GM19328 (cell line): ENCODE data around the gene SIK3.

Source experiments
- ATAC-seq: cut with Tn5 transposase; IDR thresholded peaks from one replicate; pipeline ENCODE4 v1.9.1; 2021; ENCODE audit warnings: mild to moderate bottlenecking, moderate library complexity; ENCODE audit not compliant: unreplicated experiment

The SIK3 gene

DNA sequence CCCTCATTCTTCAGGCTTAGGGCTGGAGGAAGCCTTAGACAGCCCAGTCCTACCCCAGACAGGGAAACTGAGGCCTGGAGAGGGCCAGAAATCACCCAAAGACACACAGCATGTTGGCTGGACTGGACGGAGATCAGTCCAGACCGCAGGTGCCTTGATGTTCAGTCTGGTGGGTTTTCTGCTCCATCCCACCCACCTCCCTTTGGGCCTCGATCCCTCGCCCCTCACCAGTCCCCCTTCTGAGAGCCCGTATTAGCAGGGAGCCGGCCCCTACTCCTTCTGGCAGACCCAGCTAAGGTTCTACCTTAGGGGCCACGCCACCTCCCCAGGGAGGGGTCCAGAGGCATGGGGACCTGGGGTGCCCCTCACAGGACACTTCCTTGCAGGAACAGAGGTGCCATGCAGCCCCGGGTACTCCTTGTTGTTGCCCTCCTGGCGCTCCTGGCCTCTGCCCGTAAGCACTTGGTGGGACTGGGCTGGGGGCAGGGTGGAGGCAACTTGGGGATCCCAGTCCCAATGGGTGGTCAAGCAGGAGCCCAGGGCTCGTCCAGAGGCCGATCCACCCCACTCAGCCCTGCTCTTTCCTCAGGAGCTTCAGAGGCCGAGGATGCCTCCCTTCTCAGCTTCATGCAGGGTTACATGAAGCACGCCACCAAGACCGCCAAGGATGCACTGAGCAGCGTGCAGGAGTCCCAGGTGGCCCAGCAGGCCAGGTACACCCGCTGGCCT is 267.9 kb downstream of the SIK3 start:
- no peak for ATAC-seq

DNA sequence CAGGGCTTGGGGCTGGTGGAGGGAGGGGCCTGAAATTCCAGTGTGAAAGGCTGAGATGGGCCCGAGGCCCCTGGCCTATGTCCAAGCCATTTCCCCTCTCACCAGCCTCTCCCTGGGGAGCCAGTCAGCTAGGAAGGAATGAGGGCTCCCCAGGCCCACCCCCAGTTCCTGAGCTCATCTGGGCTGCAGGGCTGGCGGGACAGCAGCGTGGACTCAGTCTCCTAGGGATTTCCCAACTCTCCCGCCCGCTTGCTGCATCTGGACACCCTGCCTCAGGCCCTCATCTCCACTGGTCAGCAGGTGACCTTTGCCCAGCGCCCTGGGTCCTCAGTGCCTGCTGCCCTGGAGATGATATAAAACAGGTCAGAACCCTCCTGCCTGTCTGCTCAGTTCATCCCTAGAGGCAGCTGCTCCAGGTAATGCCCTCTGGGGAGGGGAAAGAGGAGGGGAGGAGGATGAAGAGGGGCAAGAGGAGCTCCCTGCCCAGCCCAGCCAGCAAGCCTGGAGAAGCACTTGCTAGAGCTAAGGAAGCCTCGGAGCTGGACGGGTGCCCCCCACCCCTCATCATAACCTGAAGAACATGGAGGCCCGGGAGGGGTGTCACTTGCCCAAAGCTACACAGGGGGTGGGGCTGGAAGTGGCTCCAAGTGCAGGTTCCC is 268.6 kb downstream of the SIK3 start, which contains the start of gene APOC3:
APOC3 (plus strand) TSS at position 383 of the 659 bp plus-strand sequence. CDS start 676 bp downstream, outside the sequence.
- no peak for ATAC-seq

DNA sequence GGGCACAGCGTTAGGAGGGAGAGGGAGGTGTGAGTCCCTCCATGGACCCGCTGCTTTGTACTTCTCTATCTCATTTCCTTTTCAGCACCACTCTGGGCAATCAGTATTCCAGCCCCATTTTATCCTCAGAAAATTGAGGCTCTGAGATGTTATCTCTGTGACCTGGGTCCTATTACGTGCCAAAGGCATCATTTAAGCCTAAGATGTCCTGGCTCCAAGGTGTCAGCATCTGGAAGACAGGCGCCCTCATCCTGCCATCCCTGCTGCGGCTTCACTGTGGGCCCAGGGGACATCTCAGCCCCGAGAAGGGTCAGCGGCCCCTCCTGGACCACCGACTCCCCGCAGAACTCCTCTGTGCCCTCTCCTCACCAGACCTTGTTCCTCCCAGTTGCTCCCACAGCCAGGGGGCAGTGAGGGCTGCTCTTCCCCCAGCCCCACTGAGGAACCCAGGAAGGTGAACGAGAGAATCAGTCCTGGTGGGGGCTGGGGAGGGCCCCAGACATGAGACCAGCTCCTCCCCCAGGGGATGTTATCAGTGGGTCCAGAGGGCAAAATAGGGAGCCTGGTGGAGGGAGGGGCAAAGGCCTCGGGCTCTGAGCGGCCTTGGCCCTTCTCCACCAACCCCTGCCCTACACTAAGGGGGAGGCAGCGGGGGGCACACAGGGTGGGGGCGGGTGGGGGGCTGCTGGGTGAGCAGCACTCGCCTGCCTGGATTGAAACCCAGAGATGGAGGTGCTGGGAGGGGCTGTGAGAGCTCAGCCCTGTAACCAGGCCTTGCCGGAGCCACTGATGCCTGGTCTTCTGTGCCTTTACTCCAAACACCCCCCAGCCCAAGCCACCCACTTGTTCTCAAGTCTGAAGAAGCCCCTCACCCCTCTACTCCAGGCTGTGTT is 269.4 kb downstream of the SIK3 start:
- ATAC-seq = no peak

DNA sequence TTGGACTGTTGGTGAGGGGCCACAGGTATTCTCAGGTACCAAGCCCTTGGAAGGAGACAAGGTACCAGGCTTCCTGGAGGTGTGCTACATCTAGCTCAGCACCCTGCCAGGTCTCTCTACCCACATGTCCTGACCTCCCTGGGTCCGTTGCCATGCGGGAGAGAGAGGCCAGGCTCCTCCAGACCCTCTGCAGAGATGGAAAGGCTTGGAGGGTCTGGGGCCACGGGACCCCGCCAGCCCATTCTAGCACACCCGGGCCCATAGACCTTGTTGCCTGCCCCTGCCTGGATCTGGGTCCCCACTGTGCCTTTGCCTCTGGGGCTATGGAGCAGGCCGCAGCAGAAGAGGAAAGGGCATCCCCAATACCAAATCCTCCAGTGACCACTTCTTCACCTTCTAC is 270.8 kb downstream of the SIK3 start:
- no peak for ATAC-seq

DNA sequence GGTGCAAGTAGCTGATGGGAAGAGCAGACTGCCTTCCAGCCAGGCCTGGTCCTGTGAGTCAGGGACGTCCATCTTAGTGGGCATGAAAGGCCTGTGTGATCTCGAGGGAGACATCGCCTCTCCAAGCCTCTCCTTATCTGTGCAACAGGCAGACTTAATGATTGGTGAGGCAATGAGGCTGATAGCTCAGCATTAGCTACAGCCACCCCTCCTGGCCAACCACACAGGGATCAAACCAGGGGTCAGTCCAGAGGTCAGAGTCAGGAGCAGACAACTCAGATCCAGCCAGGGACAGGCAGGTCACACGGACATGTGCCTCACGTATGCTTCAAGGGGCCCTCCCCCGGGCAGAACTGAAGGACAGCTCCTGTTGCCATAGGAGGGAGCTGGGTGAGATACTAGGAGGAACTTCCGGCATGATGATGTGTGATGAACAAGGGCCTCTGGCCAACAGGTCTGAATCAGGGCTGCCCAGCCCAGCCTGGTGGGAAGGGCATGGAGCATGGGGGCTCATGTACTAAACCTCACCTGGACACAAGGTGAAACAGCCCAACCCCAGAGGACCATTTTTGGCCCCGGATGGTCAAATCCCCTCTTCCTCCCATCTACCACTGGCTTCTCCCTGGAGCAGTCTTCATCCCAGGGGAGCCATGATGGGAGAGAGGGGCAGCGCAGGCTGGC is 271.3 kb downstream of the SIK3 start:
- no peak for ATAC-seq

DNA sequence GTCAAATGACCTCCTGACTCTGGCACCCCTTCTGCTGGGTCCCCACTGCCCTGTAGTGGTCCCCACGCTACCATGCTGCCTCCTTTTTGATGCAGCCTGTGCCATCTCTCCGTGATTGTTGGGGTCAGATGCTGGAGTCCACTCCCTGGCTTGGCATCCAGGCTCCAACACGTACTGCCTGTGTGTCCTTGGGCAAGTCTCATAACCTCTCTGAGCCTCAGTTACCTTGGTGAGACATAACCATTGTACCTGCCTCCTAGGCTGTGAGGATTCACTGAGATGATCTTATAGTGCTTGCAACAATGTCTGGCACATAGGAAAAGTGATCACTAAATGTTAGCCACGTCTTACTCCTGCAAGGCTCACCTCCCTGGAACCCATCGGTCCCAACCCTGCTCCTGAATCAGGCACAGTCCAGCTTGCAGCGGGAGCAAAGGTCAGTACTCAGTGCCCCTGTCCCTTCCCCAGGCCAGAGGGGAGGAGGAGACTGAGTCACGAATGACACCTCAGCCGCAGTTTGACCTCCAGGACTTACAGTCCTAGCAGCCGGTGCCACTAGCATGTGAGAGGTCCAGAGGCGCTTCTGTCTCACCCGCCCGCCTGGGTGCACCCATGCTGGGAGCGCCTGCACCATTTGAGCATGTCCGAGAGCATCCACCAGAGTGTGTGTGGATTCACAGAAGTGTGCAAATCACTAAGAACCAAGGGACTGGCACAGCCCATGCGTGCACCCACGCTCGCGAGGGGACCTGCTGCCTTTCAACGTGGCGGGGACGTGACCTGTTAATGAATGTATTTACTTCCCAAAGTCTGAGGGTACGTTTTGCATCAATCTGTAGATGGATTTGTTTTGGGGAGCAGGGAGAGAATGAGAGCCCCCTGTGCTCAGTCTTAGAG is 272.1 kb downstream of the SIK3 start:
- ATAC-seq = no peak

DNA sequence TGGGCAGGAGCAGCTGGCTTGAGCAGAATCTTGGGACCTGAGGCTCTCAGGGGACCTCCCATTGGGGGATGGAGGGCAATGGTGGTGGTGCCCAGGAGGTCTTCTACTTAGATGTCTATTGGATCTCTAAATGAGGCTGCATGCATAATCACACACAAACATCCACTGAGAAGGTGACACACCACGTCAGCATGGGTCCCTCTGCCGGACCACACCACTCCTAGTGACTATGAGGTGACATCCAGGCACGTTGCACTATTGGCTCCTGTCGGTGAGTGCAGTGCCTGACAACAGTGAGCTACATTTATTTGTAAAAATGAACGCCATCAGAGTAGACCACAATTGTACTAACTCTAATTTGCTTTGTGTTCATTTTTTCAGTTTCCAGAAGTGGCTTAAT is 272.8 kb downstream of the SIK3 start:
- ATAC-seq = no peak

DNA sequence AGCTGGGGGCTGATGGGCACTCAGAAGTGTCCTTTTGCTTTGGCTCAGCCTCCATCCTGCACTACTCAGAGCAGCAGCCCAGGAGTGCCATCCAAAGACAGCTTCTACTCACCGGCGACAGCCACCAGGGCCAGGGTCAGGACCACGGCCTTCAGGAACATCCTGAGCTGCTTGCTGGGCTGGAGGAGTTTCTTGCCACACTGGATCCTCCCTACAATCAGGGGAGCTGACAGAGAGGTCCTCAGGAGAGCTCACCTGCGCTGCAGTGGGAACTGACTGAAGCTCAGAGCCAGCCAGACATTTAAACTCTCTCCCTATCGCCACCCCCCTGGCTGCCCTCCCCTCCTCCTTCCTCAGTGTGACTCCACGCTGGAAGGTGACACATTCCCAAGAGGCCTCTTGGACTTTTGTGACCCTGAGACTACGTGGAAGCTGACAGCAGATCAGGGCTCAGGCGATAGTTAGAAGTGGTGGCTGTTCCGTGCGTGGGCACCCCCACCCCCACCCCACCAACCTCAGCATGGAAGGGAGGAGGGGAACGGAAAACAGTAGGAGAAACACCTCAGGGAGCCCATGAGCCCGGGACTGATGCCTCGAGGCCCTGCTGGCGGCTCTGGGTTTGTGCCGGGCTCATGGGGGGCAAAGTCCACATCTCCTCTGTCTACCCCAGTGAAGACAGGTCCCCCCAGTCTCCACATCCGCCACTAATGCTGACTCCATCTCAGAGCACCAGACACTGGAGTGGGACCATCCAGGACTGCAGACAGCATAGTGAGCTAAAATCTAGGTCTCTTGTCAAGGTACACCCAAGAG is 275.0 kb downstream of the SIK3 start, which contains the start of gene APOA4:
APOA4 (minus strand) TSS at position 274 of the 813 bp plus-strand sequence; CDS start at position 161, 113 bp downstream.
- ATAC-seq = no peak

DNA sequence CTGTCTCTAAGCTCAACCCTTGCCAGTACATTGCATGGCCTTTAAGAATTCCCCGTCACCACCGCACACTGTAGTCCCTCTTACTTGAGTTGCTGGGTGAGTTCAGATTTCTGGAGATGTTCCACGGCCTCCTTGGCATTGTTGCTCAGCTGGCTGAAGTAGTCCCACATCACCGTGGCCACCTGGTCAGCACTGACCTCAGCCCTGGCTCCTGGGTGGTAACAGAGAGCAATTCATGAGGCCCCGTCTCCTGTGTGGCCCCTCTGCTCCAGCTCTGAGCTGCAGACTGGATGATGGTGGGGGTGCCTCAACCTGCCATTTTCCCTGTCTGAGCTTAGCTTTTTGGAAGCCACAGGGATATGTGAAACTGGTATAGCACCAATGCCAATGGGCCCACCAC is 275.7 kb downstream of the SIK3 start:
- no peak for ATAC-seq

DNA sequence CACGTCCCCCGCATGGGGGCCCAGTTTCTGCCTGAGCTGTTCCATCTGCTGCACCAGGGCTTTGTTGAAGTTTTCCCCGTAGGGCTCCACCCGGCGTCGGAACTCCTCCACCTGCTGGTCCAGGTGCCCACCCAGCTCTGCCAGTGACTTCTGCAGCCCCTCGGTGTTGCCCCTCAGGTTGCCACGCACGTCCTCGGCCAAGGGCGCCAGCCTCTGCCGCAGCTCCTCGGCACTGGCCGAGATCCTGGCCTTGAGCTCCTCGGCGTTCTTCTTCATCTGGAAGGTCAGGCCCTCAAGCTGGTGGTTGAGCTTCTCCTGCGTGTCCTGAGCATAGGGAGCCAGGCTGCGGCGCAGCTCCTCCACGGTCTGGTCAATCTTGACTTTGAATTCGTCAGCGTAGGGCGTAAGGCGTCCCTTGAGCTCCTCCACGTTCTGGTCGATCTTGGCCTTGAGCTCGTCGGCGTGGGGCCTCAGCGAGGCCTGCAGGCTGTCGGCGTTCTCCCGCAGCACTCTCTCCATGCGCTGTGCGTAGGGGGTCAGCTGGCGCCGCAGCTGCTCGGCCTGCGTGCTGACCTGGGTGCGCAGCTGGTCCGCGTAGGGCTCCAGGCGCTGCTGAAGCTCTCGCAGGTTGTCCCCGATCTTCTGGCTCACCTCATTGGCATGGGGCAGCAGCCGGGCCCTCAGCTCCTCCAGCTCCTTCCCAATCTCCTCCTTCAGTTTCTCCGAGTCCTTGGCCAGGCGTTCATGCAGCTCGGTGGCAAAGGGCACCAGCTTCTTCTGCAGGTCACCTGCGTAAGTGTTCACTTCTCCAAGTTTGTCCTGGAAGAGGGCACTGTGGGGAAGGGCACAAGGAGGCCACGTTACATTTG is 276.9 kb downstream of the SIK3 start:
- ATAC-seq = no peak

DNA sequence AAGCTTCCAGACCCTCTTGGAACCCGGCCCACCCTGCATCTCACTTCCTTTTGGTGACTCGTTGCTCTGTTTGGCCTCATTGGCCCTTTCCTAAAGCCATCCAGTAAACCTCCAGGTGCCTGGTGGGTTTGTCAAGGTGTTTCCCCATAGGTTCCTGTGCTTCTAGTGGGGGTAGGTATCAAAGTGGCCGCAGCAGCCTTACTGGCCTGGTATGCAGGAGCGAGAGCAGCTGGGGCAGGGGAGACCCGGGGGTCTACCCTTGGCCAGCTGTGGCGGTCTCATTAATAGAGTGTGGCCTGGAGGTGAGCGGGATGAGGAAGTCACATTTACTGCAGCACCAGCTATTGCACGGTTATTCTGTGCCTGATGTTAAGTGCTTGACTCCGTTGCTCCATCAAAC is 279.2 kb downstream of the SIK3 start:
- ATAC-seq = no peak

DNA sequence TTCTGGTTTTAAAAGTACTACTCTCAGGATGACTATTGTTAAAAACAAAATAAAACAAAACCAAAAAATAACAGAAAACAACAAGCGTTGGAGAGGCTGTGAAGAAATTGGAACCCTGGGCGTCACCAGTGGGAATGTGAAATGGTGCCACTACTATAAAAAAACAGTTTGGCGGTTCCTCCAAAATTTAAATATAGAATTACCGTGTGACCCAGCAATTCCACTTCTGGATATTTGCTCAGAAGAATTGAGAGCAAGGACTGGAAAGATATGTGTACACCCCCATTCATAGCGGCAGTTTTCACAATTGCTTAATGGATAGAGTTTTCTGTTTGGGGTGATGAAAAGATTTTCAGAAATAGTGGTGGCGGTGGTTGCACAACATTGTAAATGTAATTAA is 283.7 kb downstream of the SIK3 start:
- ATAC-seq = no peak

DNA sequence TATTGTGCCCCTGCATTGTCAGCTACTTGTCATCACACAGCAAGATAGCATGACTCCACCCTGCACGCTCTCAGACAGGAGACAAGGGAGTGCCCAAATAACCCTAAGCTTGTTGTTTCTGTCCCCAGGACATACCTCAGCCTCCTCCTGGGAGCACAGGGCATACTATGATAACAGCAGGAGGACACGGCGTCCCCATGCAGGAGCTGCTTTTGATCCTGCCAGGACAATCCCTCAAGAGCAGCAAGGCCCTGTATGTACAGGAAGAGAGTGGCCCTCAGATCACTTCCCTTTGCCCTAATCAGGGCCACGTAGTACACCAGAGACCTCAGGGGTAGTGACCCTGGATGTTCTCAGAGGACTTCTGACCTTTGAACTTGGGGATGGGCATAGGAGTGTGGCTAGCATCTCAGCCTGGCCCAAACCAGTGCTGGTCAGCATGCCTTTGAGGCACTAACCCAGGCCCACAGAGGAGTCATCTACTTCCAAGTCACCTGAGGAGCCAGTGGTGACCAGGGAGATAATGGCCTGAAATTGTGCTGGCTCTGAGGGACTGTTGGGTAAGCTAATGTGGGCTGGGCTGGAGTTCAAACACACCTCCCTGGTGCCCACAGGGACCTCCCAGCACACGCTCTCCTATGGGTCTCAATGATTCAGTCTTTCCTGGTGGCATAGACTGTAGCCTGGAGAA is 284.3 kb downstream of the SIK3 start:
- ATAC-seq = no peak

DNA sequence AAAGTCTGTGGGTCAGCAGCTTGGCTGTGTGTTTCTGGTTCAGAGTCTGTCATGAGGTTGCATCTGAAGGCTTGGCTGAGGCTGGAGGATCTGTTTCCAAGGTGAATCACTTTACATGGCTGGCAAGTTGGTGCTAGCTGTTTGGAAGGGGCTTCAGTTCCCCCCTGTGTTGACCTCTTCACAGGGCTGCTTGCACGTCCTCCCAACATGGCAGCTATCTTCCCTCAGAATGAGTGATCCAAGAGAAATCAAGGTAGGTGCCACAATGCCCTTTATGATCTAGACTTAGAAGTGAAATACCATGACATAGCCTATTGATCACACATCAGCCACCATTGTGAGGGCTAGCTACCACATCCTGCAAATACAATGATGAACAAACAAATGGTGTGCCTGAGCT is 285.1 kb downstream of the SIK3 start:
- no peak for ATAC-seq

DNA sequence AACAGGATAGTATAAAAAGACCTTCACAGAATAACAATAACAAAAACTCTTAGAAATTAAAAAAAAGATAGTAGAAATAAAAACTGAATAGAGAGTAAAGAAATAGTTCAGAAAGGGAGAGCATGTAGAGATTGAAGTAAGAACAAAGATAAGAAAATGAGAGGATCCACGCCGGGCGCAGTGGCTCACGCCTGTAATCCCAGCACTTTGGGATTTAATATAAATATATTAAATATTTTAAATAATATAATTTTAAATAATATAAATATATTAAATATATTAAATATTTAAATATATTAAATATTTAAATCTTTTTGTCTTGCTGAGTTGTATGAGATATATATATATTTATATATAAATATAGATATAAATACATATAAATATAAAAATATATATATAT is 286.1 kb downstream of the SIK3 start:
- ATAC-seq = no peak

DNA sequence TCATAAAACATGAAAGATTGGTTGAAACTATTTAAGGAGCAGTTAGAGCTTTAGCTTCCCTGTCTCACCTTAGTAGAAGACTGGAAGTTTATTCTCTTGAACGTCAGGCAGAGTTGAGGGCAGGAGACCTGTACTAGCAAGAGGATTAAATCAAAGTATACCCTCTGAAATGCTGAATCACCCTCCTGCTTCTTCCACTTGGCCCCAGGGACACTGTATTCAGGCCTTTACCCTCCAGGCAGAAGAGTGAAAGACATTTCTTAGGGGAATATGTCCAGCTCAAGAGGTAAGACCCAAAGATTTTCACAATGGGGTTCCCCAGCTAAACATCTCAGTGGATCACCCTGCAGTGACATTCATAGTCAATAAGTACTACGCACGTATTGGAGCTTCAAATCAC is 287.0 kb downstream of the SIK3 start:
- ATAC-seq = no peak
